ENCODE results near the gene GRAMD4.

GRCh38 chr22:46592390-46592872 is 27.8 kb upstream of the GRAMD4 start:
- TF ChIP-seq CTCF (conservative IDR thresholded peaks at IDR 0.05; ENCODE audit: low read length) (no peak), EZH2phosphoT487 (IDR thresholded peaks at IDR 0.05; ENCODE audit: borderline replicate concordance, low read depth, low read length) (no peak)
